ENCODE results near the gene BLOC1S5.

BLOC1S5 gene

DNA sequence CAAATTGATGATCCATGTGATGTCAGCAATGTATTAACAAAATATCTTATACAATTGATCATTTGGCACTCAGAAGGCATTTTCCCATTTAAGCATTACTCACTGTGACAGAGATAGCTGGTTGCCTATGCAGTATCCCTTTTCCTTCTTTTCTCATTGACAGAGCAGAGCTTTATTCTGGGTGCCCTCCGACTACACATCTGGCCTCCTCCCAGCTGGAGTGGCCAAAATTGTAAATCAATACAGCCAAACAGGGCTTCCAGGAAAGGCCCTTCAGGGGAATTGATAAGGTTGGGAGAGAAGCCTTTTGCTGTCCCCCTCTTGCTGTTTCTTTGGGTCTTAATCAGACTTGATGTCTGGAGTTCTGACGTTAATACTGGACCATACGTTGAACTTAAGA lies 9.6 kb upstream of the BLOC1S5 start:
- H3K4me2 ChIP-seq (ENCODE audit: low read depth, low read length, poor library complexity, severe bottlenecking), result no peak overlapping the region

GRCh38 chr6:8070718-8071117 lies 6.5 kb upstream of the BLOC1S5 start:
- no peaks in the 10 kb centered on the region for H3K36me3 ChIP-seq (ENCODE audit: insufficient read depth, low read length)
- no peaks in the 10 kb centered on the region for H3K27me3 ChIP-seq (ENCODE audit: insufficient read depth, low read length, poor library complexity, severe bottlenecking)
- H3K79me2 ChIP-seq (ENCODE audit: insufficient read depth, low read length), result no peaks in the 10 kb centered on the region
- H3K4me1 ChIP-seq (ENCODE audit: insufficient read depth, low read length, poor library complexity, severe bottlenecking), result peaks cover 7% of the 10 kb centered on the region
- no peak for TF ChIP-seq EZH2phosphoT487 (IDR thresholded peaks at IDR 0.05; ENCODE audit: borderline replicate concordance)
- TF ChIP-seq, protein P1, sequence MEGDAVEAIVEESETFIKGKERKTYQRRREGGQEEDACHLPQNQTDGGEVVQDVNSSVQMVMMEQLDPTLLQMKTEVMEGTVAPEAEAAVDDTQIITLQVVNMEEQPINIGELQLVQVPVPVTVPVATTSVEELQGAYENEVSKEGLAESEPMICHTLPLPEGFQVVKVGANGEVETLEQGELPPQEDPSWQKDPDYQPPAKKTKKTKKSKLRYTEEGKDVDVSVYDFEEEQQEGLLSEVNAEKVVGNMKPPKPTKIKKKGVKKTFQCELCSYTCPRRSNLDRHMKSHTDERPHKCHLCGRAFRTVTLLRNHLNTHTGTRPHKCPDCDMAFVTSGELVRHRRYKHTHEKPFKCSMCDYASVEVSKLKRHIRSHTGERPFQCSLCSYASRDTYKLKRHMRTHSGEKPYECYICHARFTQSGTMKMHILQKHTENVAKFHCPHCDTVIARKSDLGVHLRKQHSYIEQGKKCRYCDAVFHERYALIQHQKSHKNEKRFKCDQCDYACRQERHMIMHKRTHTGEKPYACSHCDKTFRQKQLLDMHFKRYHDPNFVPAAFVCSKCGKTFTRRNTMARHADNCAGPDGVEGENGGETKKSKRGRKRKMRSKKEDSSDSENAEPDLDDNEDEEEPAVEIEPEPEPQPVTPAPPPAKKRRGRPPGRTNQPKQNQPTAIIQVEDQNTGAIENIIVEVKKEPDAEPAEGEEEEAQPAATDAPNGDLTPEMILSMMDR (conservative IDR thresholded peaks at IDR 0.05; ENCODE audit: low read length), result no peak
- no peaks in the 10 kb centered on the region for H4K20me1 ChIP-seq (ENCODE audit: insufficient read depth, low read length, poor library complexity, severe bottlenecking)
- no peaks in the 10 kb centered on the region for H3K9me2 ChIP-seq (replicated peaks; ENCODE audit: low read depth, low read length)
- H3K9ac ChIP-seq (ENCODE audit: low read depth, low read length, poor library complexity, severe bottlenecking), result no peak overlapping the region
- no peak overlapping the region for H3K4me2 ChIP-seq (ENCODE audit: low read depth, low read length, poor library complexity, severe bottlenecking)
- no peaks in the 10 kb centered on the region for H3F3A ChIP-seq (ENCODE audit: low read depth)
- H3K9me3 ChIP-seq (ENCODE audit: insufficient read depth, low read depth, low read length), result no peaks in the 10 kb centered on the region
- no peak overlapping the region for H3K4me3 ChIP-seq (ENCODE audit: low read length, poor library complexity, severe bottlenecking)
- H2AFZ ChIP-seq (ENCODE audit: low read length), result no peak overlapping the region

More for the DNA sequence above, 9.6 kb upstream of the BLOC1S5 start:
- TF ChIP-seq, protein P1 (conservative IDR thresholded peaks at IDR 0.05; ENCODE audit: low read length), result no peak
- no peak for TF ChIP-seq EZH2phosphoT487 (IDR thresholded peaks at IDR 0.05; ENCODE audit: borderline replicate concordance)
- Histone ChIP-seq H3F3A (ENCODE audit: low read depth) (no peaks in the 10 kb centered on the region), H3K9ac (ENCODE audit: low read depth, low read length, poor library complexity, severe bottlenecking) (no peak overlapping the region), H3K9me2 (replicated peaks; ENCODE audit: low read depth, low read length) (no peaks in the 10 kb centered on the region), H3K79me2 (ENCODE audit: insufficient read depth, low read length) (no peaks in the 10 kb centered on the region), H3K36me3 (ENCODE audit: insufficient read depth, low read length) (0 out of 2 replicates have a peak, but pooled peaks cover 3% of the 10 kb centered on the region), H4K20me1 (ENCODE audit: insufficient read depth, low read length, poor library complexity, severe bottlenecking) (no peaks in the 10 kb centered on the region), H2AFZ (ENCODE audit: low read length) (no peak overlapping the region), H3K4me1 (ENCODE audit: insufficient read depth, low read length, poor library complexity, severe bottlenecking) (peaks cover 9% of the 10 kb centered on the region), H3K9me3 (ENCODE audit: insufficient read depth, low read depth, low read length) (no peaks in the 10 kb centered on the region), H3K4me3 (ENCODE audit: low read length, poor library complexity, severe bottlenecking) (no peak overlapping the region), H3K27me3 (ENCODE audit: insufficient read depth, low read length, poor library complexity, severe bottlenecking) (no peaks in the 10 kb centered on the region)

DNA sequence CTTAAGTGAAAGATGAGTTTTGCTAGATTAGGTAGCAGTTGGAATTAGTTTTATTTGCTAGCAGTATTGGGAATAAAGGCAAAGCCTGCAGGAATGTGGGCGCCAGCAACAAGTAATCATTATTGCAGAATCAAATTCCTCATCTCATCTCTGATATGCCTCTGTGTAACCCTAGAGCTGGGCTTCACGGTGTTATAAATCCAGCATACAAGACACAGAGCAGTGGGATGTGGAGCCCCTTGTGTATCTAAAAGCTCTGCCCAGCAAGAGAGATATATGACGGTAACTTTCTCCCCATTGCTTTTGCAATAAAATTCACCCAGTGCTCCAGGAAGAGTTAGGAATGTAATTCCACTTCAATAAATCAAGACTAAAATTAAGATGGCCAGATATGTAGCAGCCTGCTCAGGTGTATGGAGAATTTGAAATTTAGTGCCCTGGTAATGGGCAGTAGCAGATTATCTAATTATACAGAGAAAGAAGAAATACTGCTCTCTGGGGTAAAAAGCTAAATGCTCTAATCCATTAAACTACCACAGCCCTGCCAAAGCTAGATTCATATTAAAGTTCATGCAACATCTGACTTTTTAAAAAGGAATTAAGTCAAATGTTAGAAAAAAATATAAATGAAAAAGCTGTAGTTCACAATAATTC lies 5.6 kb upstream of the BLOC1S5 start:
- no peaks in the 10 kb centered on the region for H3K79me2 ChIP-seq (ENCODE audit: insufficient read depth, low read length)
- no peak overlapping the region for H3K4me3 ChIP-seq (ENCODE audit: low read length, poor library complexity, severe bottlenecking)
- H3K9me2 ChIP-seq (replicated peaks; ENCODE audit: low read depth, low read length), result no peaks in the 10 kb centered on the region
- H3K4me2 ChIP-seq (ENCODE audit: low read depth, low read length, poor library complexity, severe bottlenecking), result no peak overlapping the region
- H3K9ac ChIP-seq (ENCODE audit: low read depth, low read length, poor library complexity, severe bottlenecking), result no peak overlapping the region
- no peaks in the 10 kb centered on the region for H4K20me1 ChIP-seq (ENCODE audit: insufficient read depth, low read length, poor library complexity, severe bottlenecking)
- H3K36me3 ChIP-seq (ENCODE audit: insufficient read depth, low read length), result no peaks in the 10 kb centered on the region
- H3K27me3 ChIP-seq (ENCODE audit: insufficient read depth, low read length, poor library complexity, severe bottlenecking), result no peaks in the 10 kb centered on the region
- peaks cover 5% of the 10 kb centered on the region for H3K4me1 ChIP-seq (ENCODE audit: insufficient read depth, low read length, poor library complexity, severe bottlenecking)
- no peaks in the 10 kb centered on the region for H3K9me3 ChIP-seq (ENCODE audit: insufficient read depth, low read depth, low read length)
- H3F3A ChIP-seq (ENCODE audit: low read depth), result no peaks in the 10 kb centered on the region
- TF ChIP-seq, protein P1 (conservative IDR thresholded peaks at IDR 0.05; ENCODE audit: low read length), result no peak
- no peak for TF ChIP-seq EZH2phosphoT487 (IDR thresholded peaks at IDR 0.05; ENCODE audit: borderline replicate concordance)
- no peak overlapping the region for H2AFZ ChIP-seq (ENCODE audit: low read length)
